GM18508 (cell line): Measurements from ENCODE around the gene FPGS.
"Not testable (repeated sequence)": the region's sequence is repeated elsewhere in the genome, so short reads cannot be mapped to it uniquely, and the experiment has no call there.

Experiments
- ATAC-seq: cut with Tn5 transposase; IDR thresholded peaks from one replicate; pipeline ENCODE4 v1.9.1; 2021; ENCODE audit warnings: moderate number of reproducible peaks; ENCODE audit not compliant: insufficient read depth, unreplicated experiment

Gene FPGS

GRCh38 chr9:127832248-127832647 lies 29.6 kb downstream of the FPGS start:
- no peak for ATAC-seq

GRCh38 chr9:127833555-127833954 lies 30.9 kb downstream of the FPGS start:
- ATAC-seq, result no peak

- no peak for ATAC-seq
Measured at GRCh38 chr9:127835991-127836516, 33.4 kb downstream of the FPGS start.

GRCh38 chr9:127836561-127836960 lies 33.9 kb downstream of the FPGS start:
- not testable (repeated sequence) for ATAC-seq

GRCh38 chr9:127837346-127837745 lies 34.7 kb downstream of the FPGS start:
- no peak for ATAC-seq

GRCh38 chr9:127838375-127839078 lies 35.8 kb downstream of the FPGS start:
- no peak for ATAC-seq

- no peak for ATAC-seq
Measured at GRCh38 chr9:127841087-127841835, 38.6 kb downstream of the FPGS start.

- ATAC-seq, result no peak
Measured at GRCh38 chr9:127844821-127845359, 42.2 kb downstream of the FPGS start.

GRCh38 chr9:127845619-127846018 lies 42.9 kb downstream of the FPGS start:
- ATAC-seq, result not testable (repeated sequence)

- no peak for ATAC-seq
Measured at GRCh38 chr9:127846443-127847177, 43.9 kb downstream of the FPGS start.

GRCh38 chr9:127847178-127847510 lies 44.5 kb downstream of the FPGS start:
- ATAC-seq, result no peak

GRCh38 chr9:127847833-127848755 lies 45.4 kb downstream of the FPGS start:
- no peak for ATAC-seq

- ATAC-seq, result no peak
Measured at GRCh38 chr9:127848756-127849504, 46.2 kb downstream of the FPGS start.

GRCh38 chr9:127850286-127850830 lies 47.7 kb downstream of the FPGS start:
- no peak for ATAC-seq

- ATAC-seq, result no peak
Measured at GRCh38 chr9:127852829-127853228, 50.1 kb downstream of the FPGS start.

GRCh38 chr9:127853312-127854183 lies 50.9 kb downstream of the FPGS start:
- ATAC-seq, result no peak

- ATAC-seq, result no peak
Measured at GRCh38 chr9:127854184-127854806, 51.6 kb downstream of the FPGS start, which contains the start of gene ENG. TSS of gene ENG (minus strand) at chr9:127854658. CDS start at chr9:127854355, 303 bp downstream.
